ENCODE data around the gene TSSK3.

Gene TSSK3

DNA sequence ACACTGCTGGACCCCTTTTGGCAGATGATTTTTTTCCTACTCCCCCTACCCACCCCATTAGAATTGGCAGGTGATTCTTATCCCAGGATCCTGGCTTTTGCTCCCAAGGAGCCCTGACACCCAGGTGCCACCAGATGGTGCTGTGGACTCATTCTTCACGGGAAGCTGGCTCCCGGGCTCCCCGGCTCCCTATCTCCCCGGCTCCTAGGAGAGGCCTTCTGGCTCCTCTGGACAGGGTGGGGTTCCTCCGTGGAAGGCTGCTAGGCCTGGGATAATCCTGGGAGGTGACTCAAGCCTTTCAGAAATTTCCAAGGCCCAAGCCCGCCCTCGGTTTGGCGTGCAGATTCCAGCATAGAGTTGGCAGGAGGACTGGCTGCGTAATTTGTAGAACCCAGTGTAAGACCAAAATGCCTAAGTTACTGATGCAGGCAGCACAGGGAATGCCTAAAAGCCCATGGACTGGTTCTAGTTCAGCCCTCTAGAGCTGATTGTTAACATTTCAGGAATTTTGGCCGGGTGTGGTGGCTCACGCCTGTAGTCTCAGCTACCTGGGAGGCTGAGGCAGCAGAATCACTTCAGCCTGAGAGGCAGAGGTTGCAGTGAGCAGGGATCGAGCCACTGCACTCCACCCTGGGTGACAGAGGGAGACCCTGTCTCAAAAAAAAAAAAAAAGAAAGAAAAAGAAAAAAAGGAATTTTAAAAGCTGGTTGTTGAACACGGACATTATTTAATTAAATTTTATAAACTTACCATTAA lies 38.7 kb downstream of the TSSK3 start:
- peak in 13 of 14 donors; percentile 20 to 78 (median 59) for DNase-seq

DNA sequence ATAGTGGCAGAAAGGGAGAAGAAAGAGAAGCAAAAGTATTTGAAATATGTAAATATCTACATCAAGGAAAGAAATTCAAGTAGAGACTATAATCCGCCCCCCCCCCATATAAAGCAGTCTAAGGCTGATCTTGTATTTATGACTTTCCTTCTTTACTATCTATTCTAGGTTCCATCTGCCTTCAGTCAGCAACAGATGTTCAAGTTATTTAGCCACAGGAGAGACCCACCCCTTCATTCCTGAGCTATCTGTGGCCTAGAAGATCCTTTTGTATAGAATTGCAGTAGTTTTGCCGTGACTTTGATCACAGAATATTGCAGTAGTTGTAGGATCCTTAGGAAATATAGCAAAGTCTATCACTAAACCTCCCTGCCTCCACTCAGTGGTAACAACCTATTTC lies 42.6 kb downstream of the TSSK3 start:
- DNase-seq, result no peak

- no peak for DNase-seq
Observed at GRCh38 chr1:32405672-32406467, 43.5 kb downstream of the TSSK3 start.

DNA sequence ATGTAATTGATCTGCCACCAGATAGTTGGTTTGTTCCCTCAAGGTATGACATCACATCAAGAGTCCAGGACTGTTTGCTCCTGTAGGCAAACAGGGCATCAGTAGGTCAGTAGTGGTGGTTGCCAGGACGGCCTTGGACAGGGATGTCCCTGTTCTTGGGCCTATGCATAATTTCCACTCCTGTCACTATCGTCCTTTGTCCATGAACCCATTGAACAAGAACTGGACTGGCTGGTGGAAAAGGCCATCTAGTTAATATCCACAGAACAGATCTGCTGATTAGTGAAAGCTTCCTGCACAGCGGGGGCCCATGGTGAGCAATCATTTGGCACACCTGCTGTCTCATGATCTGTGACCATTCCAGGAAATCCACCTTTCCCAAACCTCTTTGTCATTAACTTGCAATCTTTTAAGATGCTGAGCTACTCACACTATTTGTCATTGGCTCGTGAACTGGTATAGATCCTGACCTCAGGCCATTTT lies 44.3 kb downstream of the TSSK3 start:
- DNase-seq, result peak in 1 of 14 donors; percentile 19

DNA sequence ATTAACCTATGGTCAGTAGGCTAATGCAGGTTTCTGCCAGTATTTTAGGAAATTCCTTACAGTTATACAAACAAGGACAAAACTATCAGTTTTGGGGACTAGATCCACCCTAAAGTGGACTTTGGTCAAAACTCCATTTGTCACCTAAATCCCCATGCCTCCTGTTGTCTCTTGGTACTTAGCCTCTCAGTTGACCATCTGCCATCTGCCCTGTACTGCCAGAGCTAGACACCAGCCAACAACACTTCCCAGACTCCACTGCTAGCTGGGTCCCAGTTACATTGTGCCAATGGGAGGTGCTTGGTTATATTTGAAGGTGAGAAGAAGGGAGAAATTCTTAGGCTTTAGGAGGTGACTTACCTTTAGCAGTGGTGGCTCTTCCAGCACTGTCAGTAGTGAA lies 48.9 kb downstream of the TSSK3 start:
- peak in 1 of 14 donors; percentile 90 for DNase-seq

- peak in 7 of 14 donors; percentile 2 to 73 (median 24) for DNase-seq
Observed at GRCh38 chr1:32413507-32414185, 51.3 kb downstream of the TSSK3 start.

Measured in C1 segment of cervical spinal cord (tissue), 14 donors.